Esophagus muscularis mucosa (tissue), 4 donors: ENCODE data around the gene PCBP3. TPM values are rescaled to one million over a fixed set of nuclear protein-coding genes. Genes with fewer than 3 reads are reported as not detected.

Experiments
- DNase-seq: peaks from one replicate; pipeline ENCODE4 v3.0.0-alpha.2; 2017; ENCODE audit errors: extremely low spot score
- H3K27ac ChIP-seq, 4 donors: fragments of 200-600 bp; sonication (generic); replicated peaks in 1 of 4; 1 replicate in 3 of 4; 2 replicates in 1 of 4; pipeline ENCODE4 v1.5.1; 2016 to 2019; ENCODE audit warnings: mild to moderate bottlenecking in 1 of 4
- H3K27me3 ChIP-seq, 4 donors: fragments of 200-600 bp; sonication (generic); one replicate each; pipeline versions ENCODE4 v1.5.1 to v1.6.0; 2016 to 2019
- H3K36me3 ChIP-seq, 4 donors: fragments of 200-600 bp; sonication (generic); one replicate each; pipeline ENCODE4 v1.5.1; 2016 to 2019
- H3K4me1 ChIP-seq, 4 donors: fragments of 200-600 bp; sonication (generic); one replicate each; pipeline ENCODE4 v1.5.1; 2016 to 2019
- H3K4me3 ChIP-seq, 4 donors: fragments of 200-600 bp; sonication (generic); 1 replicate in 2 of 4; 2 replicates in 2 of 4; pipeline ENCODE4 v1.5.1; 2016 to 2019; ENCODE audit warnings: mild to moderate bottlenecking in 4 of 4, moderate library complexity in 1 of 4
- H3K9me3 ChIP-seq, 4 donors: fragments of 200-600 bp; sonication (generic); 1 replicate in 3 of 4; 2 replicates in 1 of 4; pipeline ENCODE4 v1.5.1; 2016 to 2019
- CTCF ChIP-seq, 3 experiments: fragments of 200-600 bp in 2 of 3; fragments of 450-650 bp in 1 of 3; sonication (generic) in 2 of 3; IDR thresholded peaks; one replicate each; pipeline ENCODE4 v1.5.1; 2017 to 2019; ENCODE audit warnings: antibody characterized with exemption in 3 of 3, mild to moderate bottlenecking in 2 of 3, moderate library complexity in 1 of 3
- EP300 ChIP-seq: sonication (generic); formaldehyde crosslinking; IDR thresholded peaks from one replicate; pipeline ENCODE4 v1.6.1; 2017; ENCODE audit warnings: antibody characterized with exemption
- POLR2A ChIP-seq: fragments of 450-650 bp; IDR thresholded peaks from one replicate; pipeline ENCODE4 v1.6.1; 2017; ENCODE audit warnings: antibody characterized with exemption, moderate library complexity, mild to moderate bottlenecking, low read depth
- POLR2AphosphoS5 ChIP-seq, 2 donors: sonication (generic); formaldehyde crosslinking; IDR thresholded peaks; one replicate each; pipeline ENCODE4 v1.6.1; 2017; ENCODE audit warnings: antibody characterized with exemption in 2 of 2
- WGBS: methylation state at CpG from one replicate; pipeline ENCODE4 v1.1.5; 2018; 5-methylcytosine and 5-hydroxymethylcytosine counted together
- intact Hi-C: fragments of 100-400 bp; cut with DNase I; formaldehyde crosslinking; loops from one replicate; pipeline ENCODE4 v1.15.1; 2023
- total RNA-seq, 4 donors: library from RNA; depleted of rRNA; stranded (reverse); fragments of >200 nt; gene quantifications; one replicate each; pipeline versions ENCODE4 v1.1.0 to v1.2.1, GENCODE V29; 2016

Gene PCBP3
- total RNA-seq, 4 donors from 2014 or later, result 7.5 to 9.2 (median 8.1) TPM

- DNase-seq, result no peak
- intact Hi-C loops, result no loop called here
- Histone ChIP-seq H3K4me3 (peak overlapping the region in 1 of 4 donors; percentile 71), H3K27me3 (no peaks in the 10 kb centered on the region), H3K9me3 (no peaks in the 10 kb centered on the region), H3K36me3 (peaks cover 43 to 74% (median 72%) of the 10 kb centered on the region in 4 donors), H3K27ac (peak overlapping the region; percentile 96 to 99 (median 97)), H3K4me1 (peaks cover 26 to 84% (median 78%) of the 10 kb centered on the region in 4 donors)
- TF ChIP-seq POLR2AphosphoS5 (IDR thresholded peaks at IDR 0.05), result no peak
- no peak for TF ChIP-seq POLR2A
- TF ChIP-seq EP300, result no peak
- TF ChIP-seq CTCF (IDR thresholded peaks at IDR 0.05), result no peak
- WGBS, result 76% methylated on average over 12 of the region's 36 CpGs
These were observed 343.0 kb downstream of the PCBP3 start for GRCh38 chr21:45986316-45987051.

GRCh38 chr21:45987121-45987711 is 343.7 kb downstream of the PCBP3 start:
- peaks cover 49 to 81% (median 79%) of the 10 kb centered on the region in 4 donors for H3K36me3 ChIP-seq

GRCh38 chr21:45988366-45989347 is 345.1 kb downstream of the PCBP3 start:
- TF ChIP-seq POLR2AphosphoS5 (IDR thresholded peaks at IDR 0.05), result no peak
- TF ChIP-seq CTCF (IDR thresholded peaks at IDR 0.05), result no peak
- no peak for TF ChIP-seq POLR2A
- no peak for TF ChIP-seq EP300
- Histone ChIP-seq H3K4me3 (no peak overlapping the region), H3K9me3 (no peaks in the 10 kb centered on the region), H3K4me1 (peaks cover 17 to 96% (median 93%) of the 10 kb centered on the region in 4 donors), H3K27ac (peak overlapping the region; percentile 79 to 85 (median 81)), H3K36me3 (peaks cover 60 to 95% (median 93%) of the 10 kb centered on the region in 4 donors), H3K27me3 (no peaks in the 10 kb centered on the region)
- no peak for DNase-seq
- WGBS, result 84% methylated on average over 25 of the region's 36 CpGs
- intact Hi-C loops, result no loop called here

More at GRCh38 chr21:45987121-45987711, 343.7 kb downstream of the PCBP3 start:
- 78% methylated on average over 25 of the region's 29 CpGs for WGBS
- H3K27me3 ChIP-seq, result no peaks in the 10 kb centered on the region
- H3K4me3 ChIP-seq, result no peak overlapping the region
- no peak for TF ChIP-seq POLR2AphosphoS5 (IDR thresholded peaks at IDR 0.05)
- no peak for TF ChIP-seq POLR2A
- no peak for TF ChIP-seq EP300
- TF ChIP-seq CTCF (IDR thresholded peaks at IDR 0.05), result no peak
- intact Hi-C loops, result no loop called here
- peak overlapping the region; percentile 96 to 99 (median 97) for H3K27ac ChIP-seq
- H3K4me1 ChIP-seq, result peaks cover 26 to 91% (median 85%) of the 10 kb centered on the region in 4 donors
- DNase-seq, result no peak
- H3K9me3 ChIP-seq, result no peaks in the 10 kb centered on the region

- H3K4me3 ChIP-seq, result no peak overlapping the region
- H3K4me1 ChIP-seq, result peaks cover 11 to 96% (median 93%) of the 10 kb centered on the region in 4 donors
- peaks cover 65 to 95% (median 93%) of the 10 kb centered on the region in 4 donors for H3K36me3 ChIP-seq
- peak overlapping the region; percentile 79 to 85 (median 81) for H3K27ac ChIP-seq
- intact Hi-C loops, result no loop called here
- no peak for DNase-seq
- no peaks in the 10 kb centered on the region for H3K9me3 ChIP-seq
- 90% methylated on average over 8 of the region's 32 CpGs for WGBS
- no peaks in the 10 kb centered on the region for H3K27me3 ChIP-seq
- no peak for TF ChIP-seq EP300
- no peak for TF ChIP-seq POLR2A
- TF ChIP-seq POLR2AphosphoS5 (IDR thresholded peaks at IDR 0.05), result no peak
- no peak for TF ChIP-seq CTCF (IDR thresholded peaks at IDR 0.05)
These were observed 346.0 kb downstream of the PCBP3 start for GRCh38 chr21:45989355-45990048.
